Activated B cell treated with CpG ODN at 0.5 μM for 24 hours (primary cell): ENCODE measurements around the gene PELI2. TPM values are rescaled to one million over a fixed set of nuclear protein-coding genes. Genes with fewer than 3 reads are reported as not detected.

Source experiments
- ATAC-seq: fragments of 200-7000 bp; cut with Tn5 transposase; one replicate; pipeline ENCODE4 v1.10.0; 2021; ENCODE audit warnings: low read depth, mild to moderate bottlenecking, moderate library complexity
- CTCF ChIA-PET: fragments of 350-600 bp; sonication (Branson Sonifier 250); formaldehyde crosslinking; loops from one replicate; lab custom pipeline; 2021; ENCODE audit warnings: antibody characterized with exemption; lab: Charles Lee
- POLR2A ChIA-PET: fragments of 350-600 bp; sonication (Branson Sonifier 250); formaldehyde crosslinking; loops from one replicate; lab custom pipeline; 2021; ENCODE audit warnings: antibody characterized with exemption; lab: Charles Lee
- DNase-seq: peaks from one replicate; pipeline ENCODE4 v3.0.0; 2022
- H3K27ac Mint-ChIP-seq: one replicate; pipeline ENCODE4 v1.8.0; 2020; ENCODE audit warnings: mixed read lengths
- H3K27me3 Mint-ChIP-seq: one replicate; pipeline ENCODE4 v1.8.0; 2021; ENCODE audit warnings: mixed read lengths
- H3K36me3 Mint-ChIP-seq: one replicate; pipeline ENCODE4 v1.8.0; 2021; ENCODE audit warnings: low read depth, mixed read lengths
- H3K4me1 Mint-ChIP-seq: one replicate; pipeline ENCODE4 v1.8.0; 2021; ENCODE audit warnings: mixed read lengths
- H3K4me3 Mint-ChIP-seq: one replicate; pipeline ENCODE4 v1.8.0; 2020; ENCODE audit warnings: mild to moderate bottlenecking, mixed read lengths
- H3K9me3 Mint-ChIP-seq: one replicate; pipeline ENCODE4 v1.8.0; 2020; ENCODE audit warnings: mixed read lengths
- intact Hi-C: fragments of 100-400 bp; cut with micrococcal nuclease; formaldehyde crosslinking; loops from one replicate; pipeline ENCODE4 v1.15.1; 2024
- total RNA-seq: library from RNA; stranded (reverse); gene quantifications from 2 replicates; pipeline ENCODE4 v1.2.3, GENCODE V29; 2022
- TF ChIP-seq, protein P1 (sequence below): fragments of 200-600 bp; IDR thresholded peaks from one replicate; pipeline ENCODE4 v1.8.0; 2022; ENCODE audit warnings: antibody characterized with exemption, mild to moderate bottlenecking

PELI2 gene
- total RNA-seq, 1 donor from 2014 or later: 6.1 TPM

DNA sequence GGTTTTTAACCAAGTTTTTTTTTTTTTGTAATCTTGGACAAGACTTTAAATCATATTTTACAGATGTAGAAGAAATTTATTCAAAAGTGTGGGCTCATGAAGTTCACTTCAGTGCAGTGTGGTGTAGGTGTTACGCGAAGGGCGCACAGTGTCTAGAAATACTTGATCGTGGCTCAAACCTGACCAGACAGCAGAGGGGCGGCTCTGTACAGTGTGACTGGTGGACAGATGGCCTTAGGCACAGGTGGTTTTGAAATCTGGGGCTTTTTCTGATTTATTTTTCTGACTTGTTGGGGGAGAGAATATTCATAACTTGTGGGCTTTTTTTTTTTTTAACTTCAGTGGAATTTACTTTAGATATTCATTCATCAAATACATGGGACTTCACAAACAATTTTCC is 179.2 kb downstream of the PELI2 start:
- TF ChIP-seq, protein P1, sequence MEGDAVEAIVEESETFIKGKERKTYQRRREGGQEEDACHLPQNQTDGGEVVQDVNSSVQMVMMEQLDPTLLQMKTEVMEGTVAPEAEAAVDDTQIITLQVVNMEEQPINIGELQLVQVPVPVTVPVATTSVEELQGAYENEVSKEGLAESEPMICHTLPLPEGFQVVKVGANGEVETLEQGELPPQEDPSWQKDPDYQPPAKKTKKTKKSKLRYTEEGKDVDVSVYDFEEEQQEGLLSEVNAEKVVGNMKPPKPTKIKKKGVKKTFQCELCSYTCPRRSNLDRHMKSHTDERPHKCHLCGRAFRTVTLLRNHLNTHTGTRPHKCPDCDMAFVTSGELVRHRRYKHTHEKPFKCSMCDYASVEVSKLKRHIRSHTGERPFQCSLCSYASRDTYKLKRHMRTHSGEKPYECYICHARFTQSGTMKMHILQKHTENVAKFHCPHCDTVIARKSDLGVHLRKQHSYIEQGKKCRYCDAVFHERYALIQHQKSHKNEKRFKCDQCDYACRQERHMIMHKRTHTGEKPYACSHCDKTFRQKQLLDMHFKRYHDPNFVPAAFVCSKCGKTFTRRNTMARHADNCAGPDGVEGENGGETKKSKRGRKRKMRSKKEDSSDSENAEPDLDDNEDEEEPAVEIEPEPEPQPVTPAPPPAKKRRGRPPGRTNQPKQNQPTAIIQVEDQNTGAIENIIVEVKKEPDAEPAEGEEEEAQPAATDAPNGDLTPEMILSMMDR: no peak
- H3K27me3 Mint-ChIP-seq: no peaks in the 10 kb centered on the region
- DNase-seq (no peak), ATAC-seq (no peak)
- peaks cover 34% of the 10 kb centered on the region for H3K36me3 Mint-ChIP-seq
- H3K27ac Mint-ChIP-seq: no peak overlapping the region
- H3K9me3 Mint-ChIP-seq: no peaks in the 10 kb centered on the region
- intact Hi-C loops: no loop called here
- CTCF ChIA-PET: no interaction called here
- no peak overlapping the region for H3K4me3 Mint-ChIP-seq
- POLR2A ChIA-PET: no interaction called here
- H3K4me1 Mint-ChIP-seq: no peaks in the 10 kb centered on the region

DNA sequence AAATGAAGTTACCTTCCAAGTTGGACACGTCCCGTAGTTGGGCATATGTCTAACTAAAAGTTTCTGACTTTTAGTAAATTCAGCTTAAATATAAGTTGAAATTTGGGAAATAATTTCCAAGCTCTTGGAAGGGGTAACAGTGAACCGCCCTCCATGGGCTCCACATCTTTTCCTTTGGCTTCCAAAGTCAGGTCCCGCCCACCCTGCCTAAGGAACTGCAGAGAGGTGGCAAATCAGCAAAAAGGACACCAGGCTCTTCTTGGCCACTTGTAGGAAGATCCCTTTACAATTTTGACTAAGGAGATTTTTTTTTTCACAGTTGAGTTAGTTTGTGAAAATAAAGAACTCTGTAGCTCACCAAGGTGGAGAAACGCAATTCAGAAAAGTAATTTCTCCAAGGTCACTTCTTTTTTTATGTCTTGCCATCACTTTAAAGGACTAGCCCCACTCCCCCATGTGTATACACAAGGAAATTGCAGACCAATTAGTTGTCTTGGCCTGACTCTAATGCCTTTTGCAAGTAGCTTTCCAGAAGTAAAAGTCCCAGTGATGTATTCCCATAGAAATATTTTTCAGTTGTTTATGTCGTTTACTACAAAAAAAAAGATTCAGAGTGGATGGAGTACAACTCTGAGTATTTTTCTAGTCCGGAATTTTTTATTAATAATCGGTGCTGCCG is 181.2 kb downstream of the PELI2 start:
- Mint-ChIP-seq H3K4me1 (no peaks in the 10 kb centered on the region), H3K27me3 (no peaks in the 10 kb centered on the region), H3K27ac (no peak overlapping the region), H3K36me3 (peaks cover 34% of the 10 kb centered on the region), H3K9me3 (no peaks in the 10 kb centered on the region), H3K4me3 (no peak overlapping the region)
- ChIA-PET POLR2A (no interaction called here), CTCF (no interaction called here)
- intact Hi-C loops: no loop called here
- DNase-seq (no peak), ATAC-seq (no peak)
- TF ChIP-seq, protein P1: no peak

DNA sequence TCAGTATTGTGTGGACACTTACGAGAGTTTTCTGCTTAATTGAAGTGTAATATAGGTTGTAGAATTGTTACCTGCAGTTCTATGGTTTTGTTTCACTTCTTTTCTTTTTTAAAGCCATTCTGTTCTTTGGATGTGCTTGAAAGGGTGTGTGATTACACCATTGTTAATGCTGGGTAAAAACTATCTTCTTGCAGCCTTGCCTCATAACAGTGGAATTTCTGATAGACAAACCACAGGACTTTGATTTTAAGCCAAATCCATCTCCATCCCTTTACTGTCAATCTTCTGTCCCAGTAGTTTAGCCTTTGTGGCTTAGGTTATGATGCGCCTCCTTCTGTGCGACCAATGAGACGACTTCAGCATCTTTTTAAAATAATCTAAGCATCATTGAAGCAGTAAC is 182.3 kb downstream of the PELI2 start:
- intact Hi-C loops: no loop called here
- CTCF ChIA-PET: interaction anchor here (0.6 kb wide), 1 partner anchor 1107 kb away, joined by 3 read pairs; no protein-coding TSS in a partner anchor

DNA sequence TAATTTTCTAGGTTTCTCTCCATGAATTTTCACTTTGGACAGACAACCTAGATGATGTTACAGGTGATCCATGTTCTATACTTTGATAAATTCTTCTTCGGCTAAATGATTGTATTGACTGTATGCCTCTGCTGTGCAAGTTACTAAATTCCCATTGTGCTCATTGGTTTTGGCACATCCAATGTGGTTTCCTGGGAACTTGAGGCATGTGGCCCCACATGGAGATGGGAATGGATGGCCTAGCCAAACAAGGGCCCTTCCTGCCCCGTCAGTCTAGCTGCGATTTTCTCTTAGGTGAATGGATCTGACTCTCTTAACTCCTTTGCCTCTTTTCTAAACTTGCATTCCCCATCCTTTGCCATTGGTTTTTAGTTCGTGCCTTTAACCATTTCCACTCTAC is 186.2 kb downstream of the PELI2 start:
- H3K36me3 Mint-ChIP-seq: peaks cover 7% of the 10 kb centered on the region
- POLR2A ChIA-PET: no interaction called here
- DNase-seq: no peak
- H3K27me3 Mint-ChIP-seq: no peaks in the 10 kb centered on the region
- CTCF ChIA-PET: no interaction called here
- H3K4me3 Mint-ChIP-seq: no peak overlapping the region
- intact Hi-C loops: no loop called here
- no peaks in the 10 kb centered on the region for H3K9me3 Mint-ChIP-seq
- TF ChIP-seq, protein P1: no peak
- no peak overlapping the region for H3K27ac Mint-ChIP-seq
- no peak for ATAC-seq
- no peaks in the 10 kb centered on the region for H3K4me1 Mint-ChIP-seq

More for the DNA sequence above, 182.3 kb downstream of the PELI2 start:
- Mint-ChIP-seq H3K9me3 (no peaks in the 10 kb centered on the region), H3K36me3 (peaks cover 30% of the 10 kb centered on the region), H3K27ac (no peak overlapping the region), H3K4me3 (no peak overlapping the region), H3K4me1 (no peaks in the 10 kb centered on the region), H3K27me3 (no peaks in the 10 kb centered on the region)
- ATAC-seq: no peak
- TF ChIP-seq, protein P1: no peak
- DNase-seq: no peak
- POLR2A ChIA-PET: no interaction called here

DNA sequence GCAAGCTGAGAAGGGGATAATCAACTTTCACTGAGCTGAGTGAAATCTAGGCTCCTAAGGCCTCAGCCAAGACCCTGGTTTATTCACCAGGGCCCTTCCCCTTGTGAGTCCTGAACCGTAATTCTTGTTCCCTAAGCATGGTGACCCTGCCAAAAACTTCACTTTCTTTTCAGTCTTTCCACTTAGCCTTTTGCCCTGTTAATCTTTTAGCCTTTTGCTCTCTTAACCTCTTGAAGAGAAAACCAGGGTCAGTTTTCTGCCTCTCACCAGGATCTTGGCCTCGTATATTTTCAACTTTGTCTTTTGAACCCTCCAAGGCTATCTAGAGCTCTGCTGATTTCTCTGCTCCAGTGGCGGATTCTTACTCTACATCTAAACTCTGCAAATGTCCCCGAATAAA is 191.0 kb downstream of the PELI2 start:
- ChIA-PET CTCF (interaction anchor here (0.5 kb wide), 1 partner anchor 557 kb away, joined by 3 read pairs; no protein-coding TSS in a partner anchor), POLR2A (no interaction called here)
- TF ChIP-seq, protein P1: no peak
- H3K4me1 Mint-ChIP-seq: no peaks in the 10 kb centered on the region
- H3K4me3 Mint-ChIP-seq: no peak overlapping the region
- no peak for ATAC-seq
- no peaks in the 10 kb centered on the region for H3K36me3 Mint-ChIP-seq
- no peaks in the 10 kb centered on the region for H3K9me3 Mint-ChIP-seq
- no peak overlapping the region for H3K27ac Mint-ChIP-seq
- intact Hi-C loops: no loop called here
- no peaks in the 10 kb centered on the region for H3K27me3 Mint-ChIP-seq
- no peak for DNase-seq
